GM12878 (cell line): Measurements from ENCODE around the gene DENND6A. TPM values are rescaled to one million over a fixed set of nuclear protein-coding genes. Genes with fewer than 3 reads are reported as not detected.

Experiments used
- CEBPB ChIP-seq, 2 experiments: fragments of 150-350 bp in 1 of 2; IDR thresholded peaks; 2 replicates each; pipeline ENCODE4 v1.6.1; 2012 to 2014; ENCODE audit warnings: low read depth in 2 of 2, low read length in 2 of 2, borderline replicate concordance in 1 of 2, inconsistent platforms in 1 of 2
- CHD4 ChIP-seq: fragments of 200-600 bp; sonication (generic); IDR thresholded peaks from 2 replicates; pipeline ENCODE4 v1.6.1; 2016; ENCODE audit warnings: mild to moderate bottlenecking
- EGR1 ChIP-seq, 2 experiments: IDR thresholded peaks; 1 replicate in 1 of 2; 2 replicates in 1 of 2; pipeline ENCODE4 v1.6.1; 2011 to 2012; ENCODE audit warnings: low read depth in 2 of 2, low read length in 2 of 2, borderline replicate concordance in 1 of 2, mild to moderate bottlenecking in 1 of 2, moderate library complexity in 1 of 2
- GATAD2B ChIP-seq: fragments of 450-650 bp; conservative IDR thresholded peaks from 2 replicates; pipeline ENCODE4 v1.6.1; 2017; ENCODE audit warnings: low read depth, mild to moderate bottlenecking, moderate library complexity
- MTA3 ChIP-seq: IDR thresholded peaks from 2 replicates; pipeline ENCODE4 v1.6.1; 2012; ENCODE audit warnings: low read length, inconsistent platforms, borderline replicate concordance
- NR2C2 ChIP-seq: IDR thresholded peaks from 2 replicates; pipeline ENCODE4 v1.6.1; 2011; ENCODE audit warnings: borderline replicate concordance, low read depth; ENCODE audit not compliant: control insufficient read depth, insufficient read length
- SMAD1 ChIP-seq: fragments of 450-650 bp; IDR thresholded peaks from 2 replicates; pipeline ENCODE4 v1.6.1; 2018; ENCODE audit warnings: mild to moderate bottlenecking, low read depth; ENCODE audit not compliant: partially characterized antibody
- YBX1 ChIP-seq: fragments of 450-650 bp; IDR thresholded peaks from 2 replicates; pipeline ENCODE4 v1.6.1; 2016; ENCODE audit warnings: antibody characterized with exemption
- ZBED1 ChIP-seq: IDR thresholded peaks from 2 replicates; pipeline ENCODE4 v1.6.1; 2016; ENCODE audit warnings: borderline replicate concordance
- ZBTB40 ChIP-seq: fragments of 450-650 bp; IDR thresholded peaks from 2 replicates; pipeline ENCODE4 v1.6.1; 2016; ENCODE audit warnings: mild to moderate bottlenecking, moderate library complexity, borderline replicate concordance
- ZNF217 ChIP-seq: fragments of 450-650 bp; IDR thresholded peaks from 2 replicates; pipeline ENCODE4 v1.6.1; 2017; ENCODE audit warnings: antibody characterized with exemption, mild to moderate bottlenecking
- polyA plus RNA-seq, 11 experiments: library from polyadenylated mRNA; depleted of rRNA in 4 of 11; unstranded in 6 of 11; stranded (reverse) in 5 of 11; fragments of >200 nt; fragmentation: Nextera tagmentation in 4 of 11; fragmentation: Illumina TruSeq in 1 of 11; extraction: Ambion mirVana in 4 of 11; extraction: Trizol in 1 of 11; gene quantifications; 1 replicate in 1 of 11; 2 replicates in 10 of 11; pipeline versions ENCODE4 v1.2.1 to v1.2.3, GENCODE V29; 2011 to 2016; ENCODE audit warnings: inconsistent platforms in 2 of 11, missing spikeins in 2 of 11, low read depth in 1 of 11
- total RNA-seq, 4 experiments: library from RNA; depleted of rRNA in 3 of 4; stranded (reverse); fragments of >200 nt in 3 of 4; fragmentation: Illumina TruSeq in 1 of 4; extraction: Trizol in 1 of 4; gene quantifications; 2 replicates each; pipeline versions ENCODE4 v1.2.1 to v1.2.3, GENCODE V29; 2013 to 2021

The DENND6A gene
- total and polyA plus RNA-seq, 10 of the 15 experiments (the other 5 are each of a cell fraction or from before 2014, with no cell fraction given) = 1.8 to 15.3 (median 10.3) TPM

- TF ChIP-seq SMAD1 (no peak), NR2C2 (no peak), ZBTB40 (peak; percentile 35; the same call in 1 of the 2 replicates), ZBED1 (0 out of 2 replicates have a peak, but pooled peaks have one; percentile 41), CEBPB (IDR thresholded peaks at IDR 0.05; ENCODE audit: borderline replicate concordance in 1 of 2, low read depth in 2 of 2, low read length in 2 of 2) (no peak), ZNF217 (peak; percentile 51; the same call in 1 of the 2 replicates), YBX1 (no peak), CHD4 (no peak), GATAD2B (peak; percentile 100), EGR1 (IDR thresholded peaks at IDR 0.05; ENCODE audit: borderline replicate concordance in 1 of 2, low read depth in 2 of 2, low read length in 2 of 2) (peak in 1 of 2 experiments; percentile 56; a peak in 1 of 3 replicates), MTA3 (no peak)
- TF ChIP-seq, all 136 proteins: peak for 51
Measured at GRCh38 chr3:57692396-57693147, at the start of gene DENND6A (continued).
